A673 (cell line): ENCODE results near the gene NAGA. TPM values are rescaled to one million over a fixed set of nuclear protein-coding genes. Genes with fewer than 3 reads are reported as not detected.

Source experiments
- BruUV-seq: library from RNA; stranded (reverse); fragments of 400-500 nt; replicated peaks from 2 replicates; lab custom pipeline; 2021; lab: Mats Ljungman, UMichigan
- CTCF ChIA-PET: fragments of 300-600 bp; sonication (Branson Sonifier 250); formaldehyde crosslinking; loops from one replicate; lab custom pipeline; 2022; ENCODE audit warnings: antibody characterized with exemption; lab: Charles Lee
- POLR2A ChIA-PET: fragments of 300-600 bp; sonication (Branson Sonifier 250); formaldehyde crosslinking; loops from one replicate; lab custom pipeline; 2022; ENCODE audit warnings: antibody characterized with exemption; ENCODE audit not compliant: low non-redundant PET; lab: Charles Lee
- DNase-seq: peaks from one replicate; pipeline ENCODE4 v3.0.0-alpha.2; 2015; ENCODE audit warnings: low spot score
- H3K27ac ChIP-seq: fragments of 200-600 bp; sonication (generic); 2 replicates; pipeline ENCODE4 v1.5.1; 2016; ENCODE audit warnings: mixed run types, low read depth, mild to moderate bottlenecking, mixed read lengths, antibody characterized with exemption, low read length; ENCODE audit not compliant: poor library complexity, severe bottlenecking
- H3K27me3 ChIP-seq: fragments of 200-600 bp; sonication (generic); replicated peaks from 2 replicates; pipeline ENCODE4 v1.6.1; 2017; ENCODE audit warnings: mixed run types, low read depth, mild to moderate bottlenecking, mixed read lengths, antibody characterized with exemption, low read length; ENCODE audit not compliant: insufficient read depth, poor library complexity
- H3K36me3 ChIP-seq: fragments of 200-600 bp; sonication (generic); 2 replicates; pipeline ENCODE4 v1.6.1; 2016; ENCODE audit warnings: mixed run types, mild to moderate bottlenecking, mixed read lengths, antibody characterized with exemption, low read length; ENCODE audit not compliant: insufficient read depth, poor library complexity, severe bottlenecking
- H3K4me1 ChIP-seq: fragments of 200-600 bp; sonication (generic); 2 replicates; pipeline ENCODE4 v1.6.1; 2017; ENCODE audit warnings: mixed run types, mild to moderate bottlenecking, mixed read lengths, antibody characterized with exemption, low read length; ENCODE audit not compliant: insufficient read depth, poor library complexity, severe bottlenecking
- H3K4me3 ChIP-seq: fragments of 200-600 bp; sonication (generic); 2 replicates; pipeline ENCODE4 v1.5.1; 2016; ENCODE audit warnings: low read depth, mixed run types, mild to moderate bottlenecking, mixed read lengths, low read length; ENCODE audit not compliant: poor library complexity, severe bottlenecking
- H3K9me3 ChIP-seq: fragments of 200-600 bp; sonication (generic); 2 replicates; pipeline ENCODE4 v1.6.1; 2016; ENCODE audit warnings: mixed run types, low read depth, mild to moderate bottlenecking, mixed read lengths, antibody characterized with exemption, low read length; ENCODE audit not compliant: poor library complexity, severe bottlenecking
- EZH2 ChIP-seq: fragments of 200-600 bp; sonication (generic); IDR thresholded peaks from 2 replicates; pipeline ENCODE4 v1.6.1; 2017; ENCODE audit warnings: borderline replicate concordance, low read depth, mild to moderate bottlenecking, mixed read lengths, antibody characterized with exemption, low read length; ENCODE audit not compliant: poor library complexity, severe bottlenecking
- intact Hi-C: fragments of 100-400 bp; cut with micrococcal nuclease; formaldehyde crosslinking; loops from one replicate; pipeline ENCODE4 v1.10.0; 2022; ENCODE audit not compliant: unreplicated experiment
- total RNA-seq: library from RNA; stranded (reverse); gene quantifications from 2 replicates; pipeline ENCODE4 v1.2.3, GENCODE V29; 2021
- TF ChIP-seq, protein P1 (sequence below): fragments of 300-800, 200-600 bp; sonication (generic); conservative IDR thresholded peaks from 2 replicates; pipeline ENCODE4 v1.5.1; 2017; ENCODE audit warnings: low read depth, mild to moderate bottlenecking, antibody characterized with exemption, low read length, moderate library complexity, mixed read lengths

Gene NAGA
- total RNA-seq, 1 experiment from 2014 or later = 17.7 TPM

DNA sequence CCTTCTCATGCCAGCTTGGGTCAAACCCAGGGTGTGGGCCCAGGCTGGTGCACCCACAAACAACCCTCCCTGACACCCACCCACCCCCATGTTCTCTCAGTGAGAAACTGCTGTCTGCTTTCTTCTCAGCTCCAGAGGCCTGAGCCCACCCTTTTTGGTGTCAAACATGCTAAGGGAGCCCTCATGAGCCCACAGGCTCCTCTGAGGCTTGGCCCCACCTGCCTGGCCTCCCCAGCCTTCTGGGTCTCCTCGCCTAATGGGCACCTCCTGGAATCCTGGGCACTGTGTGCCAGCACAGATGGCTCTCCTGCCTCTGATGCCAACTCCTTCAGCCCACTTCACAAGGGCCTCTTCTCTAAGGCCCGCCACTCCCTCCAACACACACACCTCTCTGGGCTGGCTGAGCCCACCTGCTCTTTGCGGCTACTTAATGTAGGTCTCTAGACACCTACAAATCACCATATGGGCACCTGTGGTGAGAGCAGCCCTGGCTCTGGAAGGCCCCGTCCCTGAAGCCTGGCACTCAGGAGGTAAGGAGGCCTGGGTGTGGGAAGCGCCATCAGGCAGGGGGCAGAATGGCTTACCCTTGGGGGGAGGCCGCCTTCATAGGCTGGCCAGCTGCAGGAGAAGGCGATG, 4.4 kb downstream of the NAGA start:
- ChIA-PET CTCF (no interaction called here), POLR2A (no interaction called here)
- no peak for DNase-seq
- intact Hi-C loops = no loop called here
- Histone ChIP-seq H3K27me3 (no peaks in the 10 kb centered on the region), H3K27ac (no peak overlapping the region), H3K9me3 (no peaks in the 10 kb centered on the region), H3K4me3 (no peak overlapping the region), H3K4me1 (peaks cover 2% of the 10 kb centered on the region), H3K36me3 (peaks cover 11% of the 10 kb centered on the region)
- TF ChIP-seq, protein P1, sequence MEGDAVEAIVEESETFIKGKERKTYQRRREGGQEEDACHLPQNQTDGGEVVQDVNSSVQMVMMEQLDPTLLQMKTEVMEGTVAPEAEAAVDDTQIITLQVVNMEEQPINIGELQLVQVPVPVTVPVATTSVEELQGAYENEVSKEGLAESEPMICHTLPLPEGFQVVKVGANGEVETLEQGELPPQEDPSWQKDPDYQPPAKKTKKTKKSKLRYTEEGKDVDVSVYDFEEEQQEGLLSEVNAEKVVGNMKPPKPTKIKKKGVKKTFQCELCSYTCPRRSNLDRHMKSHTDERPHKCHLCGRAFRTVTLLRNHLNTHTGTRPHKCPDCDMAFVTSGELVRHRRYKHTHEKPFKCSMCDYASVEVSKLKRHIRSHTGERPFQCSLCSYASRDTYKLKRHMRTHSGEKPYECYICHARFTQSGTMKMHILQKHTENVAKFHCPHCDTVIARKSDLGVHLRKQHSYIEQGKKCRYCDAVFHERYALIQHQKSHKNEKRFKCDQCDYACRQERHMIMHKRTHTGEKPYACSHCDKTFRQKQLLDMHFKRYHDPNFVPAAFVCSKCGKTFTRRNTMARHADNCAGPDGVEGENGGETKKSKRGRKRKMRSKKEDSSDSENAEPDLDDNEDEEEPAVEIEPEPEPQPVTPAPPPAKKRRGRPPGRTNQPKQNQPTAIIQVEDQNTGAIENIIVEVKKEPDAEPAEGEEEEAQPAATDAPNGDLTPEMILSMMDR = no peak
- TF ChIP-seq EZH2 = no peak
- no TSS peak for BruUV-seq

DNA sequence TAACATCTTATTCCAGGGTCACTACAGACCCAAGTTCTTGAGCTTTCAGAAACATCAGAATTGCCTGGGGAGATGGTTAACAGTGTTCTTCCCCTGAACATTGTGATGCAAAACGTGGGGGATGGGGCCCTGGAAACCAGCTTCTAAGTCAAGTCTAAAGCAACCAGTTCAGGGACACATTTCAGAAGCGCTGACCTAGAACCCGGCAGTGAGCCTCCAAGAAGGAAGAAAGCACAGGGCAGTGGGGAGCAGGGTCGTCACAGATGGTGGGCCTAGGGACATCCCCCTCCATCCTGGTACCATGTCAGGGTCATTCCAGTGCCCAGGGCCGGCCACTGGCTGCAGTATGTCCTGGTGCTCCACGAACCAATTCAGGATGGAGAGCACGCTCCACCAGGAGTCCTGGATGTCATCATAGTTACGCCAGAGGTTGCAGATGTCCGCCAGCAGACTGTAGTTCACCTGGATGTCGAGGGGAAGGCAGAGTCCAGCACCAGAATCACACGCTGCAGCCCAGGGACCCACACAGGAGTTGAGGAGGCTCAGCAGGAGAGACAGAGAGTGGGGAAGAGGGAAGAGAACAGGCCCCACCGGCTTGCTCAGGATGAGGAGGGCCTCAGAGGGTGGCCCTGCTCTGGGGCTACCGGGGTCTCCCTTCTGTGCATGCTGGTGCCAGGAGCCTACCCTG, 5.0 kb downstream of the NAGA start:
- Histone ChIP-seq H3K27ac (no peak overlapping the region), H3K4me1 (no peaks in the 10 kb centered on the region), H3K36me3 (peaks cover 17% of the 10 kb centered on the region), H3K4me3 (no peak overlapping the region), H3K9me3 (no peaks in the 10 kb centered on the region), H3K27me3 (no peaks in the 10 kb centered on the region)
- BruUV-seq = no TSS peak
- TF ChIP-seq, protein P1 = no peak
- no peak for TF ChIP-seq EZH2
- intact Hi-C loops = no loop called here
- ChIA-PET POLR2A (no interaction called here), CTCF (no interaction called here)
- DNase-seq = no peak

DNA sequence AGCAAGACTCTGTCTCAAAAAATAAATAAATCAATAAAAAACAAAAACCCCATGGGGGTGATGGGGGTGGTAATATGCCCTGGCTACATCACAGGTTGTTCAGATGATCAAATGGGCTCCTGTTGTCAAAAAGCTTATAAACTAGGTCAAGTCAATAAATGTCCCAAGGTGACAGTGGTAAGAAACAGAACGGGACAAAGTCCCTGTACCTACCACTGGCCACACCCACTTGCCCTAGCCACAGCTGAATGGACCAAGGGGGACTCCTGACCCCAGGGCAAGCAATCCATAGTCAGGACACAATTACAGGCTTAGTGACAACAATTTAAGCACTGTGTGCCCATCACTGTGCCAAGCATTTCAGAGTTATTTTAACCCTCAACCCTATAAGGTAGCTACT, 6.0 kb downstream of the NAGA start:
- Histone ChIP-seq H3K9me3 (no peaks in the 10 kb centered on the region), H3K4me1 (no peaks in the 10 kb centered on the region), H3K36me3 (peaks cover 22% of the 10 kb centered on the region), H3K27me3 (no peaks in the 10 kb centered on the region), H3K4me3 (no peak overlapping the region), H3K27ac (no peak overlapping the region)
- intact Hi-C loops = no loop called here
- ChIA-PET CTCF (no interaction called here), POLR2A (no interaction called here)
- no peak for DNase-seq
- no TSS peak for BruUV-seq
- TF ChIP-seq, protein P1 = no peak
- no peak for TF ChIP-seq EZH2
